ENCODE results near the gene MVB12B.
"Not testable (repeated sequence)": the region's sequence is repeated elsewhere in the genome, so short reads cannot be mapped to it uniquely, and the experiment has no call there.

The MVB12B gene, protein sequence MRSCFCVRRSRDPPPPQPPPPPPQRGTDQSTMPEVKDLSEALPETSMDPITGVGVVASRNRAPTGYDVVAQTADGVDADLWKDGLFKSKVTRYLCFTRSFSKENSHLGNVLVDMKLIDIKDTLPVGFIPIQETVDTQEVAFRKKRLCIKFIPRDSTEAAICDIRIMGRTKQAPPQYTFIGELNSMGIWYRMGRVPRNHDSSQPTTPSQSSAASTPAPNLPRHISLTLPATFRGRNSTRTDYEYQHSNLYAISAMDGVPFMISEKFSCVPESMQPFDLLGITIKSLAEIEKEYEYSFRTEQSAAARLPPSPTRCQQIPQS

DNA sequence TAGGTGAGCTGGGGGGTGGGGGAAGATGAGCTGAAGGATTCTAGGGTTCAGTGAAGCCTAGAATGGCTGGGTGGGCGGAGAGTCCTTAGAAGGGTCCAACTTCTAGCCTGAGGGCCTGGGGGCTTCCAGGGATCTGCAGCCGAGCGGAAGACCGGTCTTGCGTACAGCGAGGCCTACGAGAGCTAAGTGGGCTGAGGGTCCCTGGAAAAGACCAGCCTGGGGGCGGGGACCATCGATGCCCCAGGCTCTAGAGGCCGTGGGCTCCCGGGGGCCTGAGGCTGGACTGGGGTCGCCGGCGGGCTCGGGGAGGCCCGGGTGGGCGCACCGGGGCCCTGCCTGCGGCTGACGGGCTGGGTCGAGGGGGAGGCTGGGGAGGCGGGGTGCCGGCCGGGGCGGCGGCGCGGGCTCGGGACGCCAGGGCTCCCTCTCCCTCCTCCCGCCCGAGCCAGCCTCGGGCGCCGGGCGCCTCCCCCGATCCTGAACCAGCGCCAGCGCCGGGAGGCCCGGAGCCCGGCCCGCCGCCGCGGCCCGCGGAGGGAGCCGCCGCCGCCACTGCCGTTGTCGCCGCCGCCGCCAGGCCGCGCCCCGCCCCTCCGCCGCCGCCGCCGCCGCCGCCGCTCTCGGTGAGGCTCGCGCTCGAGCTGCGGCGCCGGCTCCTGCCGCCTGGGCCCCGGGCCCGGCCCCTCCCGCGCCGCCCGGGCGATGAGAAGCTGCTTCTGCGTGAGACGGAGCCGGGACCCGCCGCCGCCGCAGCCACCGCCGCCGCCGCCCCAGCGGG, at the start of gene MVB12B:
TSS of gene MVB12B (plus strand) at position 602 of the 778 bp plus-strand sequence. CDS start at position 703, 101 bp downstream.
- H3K4me3 ChIP-seq (ENCODE audit: low read length), result peak within 1 kb of the TSS; percentile 86
- peaks cover 9% of the 10 kb centered on the region for H3K9me3 ChIP-seq (ENCODE audit: control insufficient read depth, low read length)
- no peaks in the 10 kb centered on the region for H3K36me3 ChIP-seq (ENCODE audit: control insufficient read depth, insufficient read depth, low read length, severe bottlenecking)
- H3K4me1 ChIP-seq (ENCODE audit: control insufficient read depth, insufficient read depth, low read length), result peaks cover 12% of the 10 kb centered on the region
- peak within 1 kb of the TSS; percentile 90 for H3K9ac ChIP-seq (ENCODE audit: low read length)
- no peaks in the 10 kb centered on the region for H3K27me3 ChIP-seq (replicated peaks; ENCODE audit: control insufficient read depth, insufficient read depth, low read length)
- DNase-seq (ENCODE audit: low read depth), result peak; percentile 77

DNA sequence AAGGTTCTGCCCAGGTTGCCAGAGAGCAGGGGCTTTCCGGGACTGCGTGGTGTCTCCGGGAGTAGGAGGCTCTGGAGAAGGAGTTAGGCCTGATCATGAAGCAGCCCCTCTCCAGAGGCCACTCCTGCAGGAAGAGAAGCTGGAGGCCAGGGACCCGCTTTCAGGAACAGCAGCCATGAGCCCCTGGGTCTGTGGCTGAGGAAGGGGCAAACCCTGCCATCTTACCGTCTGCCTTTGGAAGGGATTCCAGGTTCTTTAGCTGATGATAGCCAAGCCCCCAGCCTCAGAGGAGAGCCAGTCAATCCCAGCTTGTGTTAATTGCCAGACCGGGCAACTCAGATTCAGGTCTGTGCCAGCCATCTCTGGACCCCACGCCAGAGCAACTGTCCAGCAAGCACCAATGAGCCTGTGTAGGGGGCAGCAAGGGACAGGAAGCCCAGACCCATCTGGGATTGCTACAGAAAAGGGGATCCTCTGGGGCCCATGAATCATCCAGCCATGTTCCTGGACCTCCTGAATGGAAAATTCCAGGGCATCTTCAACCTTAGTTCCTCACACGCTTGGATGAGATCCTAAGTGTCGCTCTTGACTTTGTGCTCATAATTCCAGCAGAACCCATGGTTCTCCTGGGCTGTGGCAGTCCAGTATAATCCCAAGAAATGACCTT, 42.7 kb upstream of the MVB12B start:
- Histone ChIP-seq H3K4me1 (ENCODE audit: control insufficient read depth, insufficient read depth, low read length) (no peaks in the 10 kb centered on the region), H3K9ac (ENCODE audit: low read length) (no peak overlapping the region), H3K36me3 (ENCODE audit: control insufficient read depth, insufficient read depth, low read length, severe bottlenecking) (no peaks in the 10 kb centered on the region), H3K4me3 (ENCODE audit: low read length) (no peak overlapping the region), H3K9me3 (ENCODE audit: control insufficient read depth, low read length) (peaks cover 19% of the 10 kb centered on the region), H3K27me3 (replicated peaks; ENCODE audit: control insufficient read depth, insufficient read depth, low read length) (peaks cover 8% of the 10 kb centered on the region)
- DNase-seq (ENCODE audit: low read depth), result no peak

DNA sequence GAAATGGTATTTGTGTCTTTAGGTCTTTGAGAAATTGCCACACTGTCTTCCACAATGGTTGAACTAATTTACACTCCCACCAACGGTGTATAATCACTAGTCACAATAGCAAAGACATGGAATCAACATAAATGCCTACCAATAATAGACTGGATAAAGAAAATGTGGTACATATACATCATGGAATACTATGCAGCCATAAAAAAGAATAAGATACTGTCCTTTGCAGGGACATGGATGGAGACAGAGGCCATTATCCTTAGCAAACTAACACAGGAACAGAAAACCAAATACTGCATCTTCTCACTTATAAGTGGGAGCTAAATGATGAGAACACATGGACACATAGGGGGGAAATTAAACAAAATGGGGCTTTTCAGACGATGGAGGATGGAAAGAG, 41.0 kb upstream of the MVB12B start:
- not testable (repeated sequence) for H3K9ac ChIP-seq (ENCODE audit: low read length); H3K27me3 ChIP-seq (replicated peaks; ENCODE audit: control insufficient read depth, insufficient read depth, low read length); DNase-seq (ENCODE audit: low read depth)

DNA sequence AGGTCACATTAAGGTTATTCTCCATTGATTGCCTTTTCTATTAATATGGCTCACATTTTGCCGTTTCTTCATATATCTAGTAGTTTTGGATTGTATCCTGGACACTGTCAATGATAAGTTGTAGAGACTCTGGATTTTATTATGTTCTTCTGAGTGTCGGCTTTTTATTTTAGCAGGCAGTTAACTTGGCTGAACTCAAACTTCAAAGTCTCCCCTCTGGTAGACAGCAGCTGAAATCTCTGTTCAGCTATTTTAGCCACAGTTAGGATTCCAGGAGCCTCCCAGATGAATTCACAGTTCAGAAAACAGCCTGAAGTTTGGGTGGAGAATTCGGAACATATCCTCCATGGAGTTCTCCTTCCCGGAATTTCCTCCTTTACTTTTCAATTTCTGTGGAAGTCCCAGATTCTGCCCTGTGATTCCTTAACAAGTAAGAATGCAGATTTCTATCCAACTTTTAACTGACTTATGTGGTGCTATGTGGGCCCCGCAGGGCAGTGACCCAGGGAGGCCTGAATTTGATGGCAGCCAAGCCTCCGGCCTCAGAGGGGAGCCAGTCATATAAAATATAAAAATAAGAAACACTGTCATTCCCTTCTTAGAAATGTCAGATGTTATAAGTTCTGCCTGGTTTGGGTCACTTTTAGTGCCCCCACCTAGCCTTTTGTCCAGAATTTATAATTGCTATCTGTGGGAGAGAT, 39.3 kb upstream of the MVB12B start:
- H3K4me1 ChIP-seq (ENCODE audit: control insufficient read depth, insufficient read depth, low read length), result no peaks in the 10 kb centered on the region
- H3K36me3 ChIP-seq (ENCODE audit: control insufficient read depth, insufficient read depth, low read length, severe bottlenecking), result no peaks in the 10 kb centered on the region
- peaks cover 11% of the 10 kb centered on the region for H3K27me3 ChIP-seq (replicated peaks; ENCODE audit: control insufficient read depth, insufficient read depth, low read length)
- H3K4me3 ChIP-seq (ENCODE audit: low read length), result no peak overlapping the region
- H3K9ac ChIP-seq (ENCODE audit: low read length), result no peak overlapping the region
- no peak for DNase-seq (ENCODE audit: low read depth)
- H3K9me3 ChIP-seq (ENCODE audit: control insufficient read depth, low read length), result no peaks in the 10 kb centered on the region

More for the DNA sequence above, 41.0 kb upstream of the MVB12B start:
- H3K4me3 ChIP-seq (ENCODE audit: low read length); H3K36me3 ChIP-seq (ENCODE audit: control insufficient read depth, insufficient read depth, low read length, severe bottlenecking); H3K9me3 ChIP-seq (ENCODE audit: control insufficient read depth, low read length); H3K4me1 ChIP-seq (ENCODE audit: control insufficient read depth, insufficient read depth, low read length): not testable (repeated sequence)

DNA sequence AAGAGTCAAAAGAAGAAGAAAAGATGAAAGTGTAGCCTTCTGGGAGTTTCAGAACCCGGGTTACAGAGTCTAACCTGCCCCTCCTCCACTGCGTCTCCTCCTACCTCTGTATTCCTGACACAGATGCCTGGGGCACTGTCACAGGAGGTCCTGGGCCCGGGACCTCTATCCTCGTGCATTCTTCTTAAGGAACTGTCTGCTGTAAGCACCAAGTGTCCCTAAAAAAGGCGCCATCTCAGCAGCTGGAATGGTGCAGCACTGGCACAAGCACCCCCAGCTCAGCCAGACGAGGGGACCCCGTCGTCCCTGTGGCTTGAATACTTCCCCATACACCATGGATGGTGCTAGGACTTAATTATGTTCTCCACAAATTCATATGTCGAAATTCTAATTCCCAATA, 35.8 kb upstream of the MVB12B start:
- Histone ChIP-seq H3K9me3 (ENCODE audit: control insufficient read depth, low read length) (no peaks in the 10 kb centered on the region), H3K4me3 (ENCODE audit: low read length) (no peak overlapping the region), H3K27me3 (replicated peaks; ENCODE audit: control insufficient read depth, insufficient read depth, low read length) (peaks cover 38% of the 10 kb centered on the region), H3K36me3 (ENCODE audit: control insufficient read depth, insufficient read depth, low read length, severe bottlenecking) (no peaks in the 10 kb centered on the region), H3K4me1 (ENCODE audit: control insufficient read depth, insufficient read depth, low read length) (no peaks in the 10 kb centered on the region), H3K9ac (ENCODE audit: low read length) (no peak overlapping the region)
- DNase-seq (ENCODE audit: low read depth), result no peak

DNA sequence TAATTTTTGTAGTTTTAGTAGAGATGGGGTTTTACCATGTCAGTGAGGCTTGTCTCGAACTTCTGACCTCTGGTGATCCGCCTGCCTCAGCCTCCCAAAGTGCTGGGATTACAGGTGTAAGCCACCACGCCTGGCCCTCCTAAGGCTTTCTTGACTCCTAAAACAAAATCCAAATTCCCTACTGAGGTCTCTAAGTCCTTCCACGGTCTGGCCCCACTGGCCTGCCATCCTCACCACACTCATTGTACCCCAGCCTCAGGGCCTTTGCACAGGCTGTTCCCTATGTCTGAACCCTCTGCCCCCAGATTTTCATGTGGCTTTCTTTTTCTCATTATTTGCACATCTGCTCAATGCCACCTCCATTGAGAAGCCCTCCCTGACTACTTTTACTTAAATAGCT, 34.7 kb upstream of the MVB12B start:
- DNase-seq (ENCODE audit: low read depth), result no peak
- no peak overlapping the region for H3K9ac ChIP-seq (ENCODE audit: low read length)
- H3K36me3 ChIP-seq (ENCODE audit: control insufficient read depth, insufficient read depth, low read length, severe bottlenecking), result no peaks in the 10 kb centered on the region
- no peaks in the 10 kb centered on the region for H3K4me1 ChIP-seq (ENCODE audit: control insufficient read depth, insufficient read depth, low read length)
- no peak overlapping the region for H3K4me3 ChIP-seq (ENCODE audit: low read length)
- H3K27me3 ChIP-seq (replicated peaks; ENCODE audit: control insufficient read depth, insufficient read depth, low read length), result peaks cover 45% of the 10 kb centered on the region
- H3K9me3 ChIP-seq (ENCODE audit: control insufficient read depth, low read length), result no peaks in the 10 kb centered on the region

DNA sequence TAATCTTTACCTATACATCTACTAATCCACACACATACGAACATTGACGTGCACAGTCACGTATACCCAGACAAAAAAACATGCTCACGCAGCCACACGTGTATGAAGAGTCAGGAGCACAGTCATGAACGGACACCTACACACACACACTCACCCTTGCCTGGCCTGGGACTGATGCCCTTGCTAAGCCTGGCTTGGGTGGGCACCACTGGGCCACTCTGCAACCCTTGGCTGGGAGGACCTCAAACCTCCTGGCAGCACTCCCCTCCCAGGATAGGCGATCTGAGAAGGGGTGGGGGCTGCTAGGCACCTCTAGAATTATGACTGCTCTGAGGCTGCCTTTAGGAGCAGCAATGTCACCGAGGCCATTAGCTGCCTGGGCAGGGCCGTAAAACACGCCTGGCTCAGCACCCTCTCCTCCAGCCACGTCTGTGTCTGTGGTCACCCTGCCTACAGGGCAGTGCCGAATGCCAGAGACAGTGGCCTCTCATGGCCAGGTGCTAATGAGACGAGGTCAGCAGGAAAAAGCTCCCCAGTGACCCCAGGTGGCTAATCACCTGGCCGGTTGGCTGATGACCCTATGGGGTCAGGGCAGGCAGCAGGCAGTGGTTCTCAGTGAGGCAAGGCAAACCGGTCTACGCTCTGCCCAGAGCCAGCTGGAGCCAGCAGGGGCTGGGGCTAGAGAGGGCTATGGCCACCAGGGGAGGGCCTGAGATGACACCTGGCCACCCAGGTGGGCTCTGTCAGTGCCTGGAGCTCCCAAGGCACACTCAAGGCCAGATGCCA, 33.7 kb upstream of the MVB12B start:
- DNase-seq (ENCODE audit: low read depth), result no peak
- Histone ChIP-seq H3K4me3 (ENCODE audit: low read length) (no peak overlapping the region), H3K27me3 (replicated peaks; ENCODE audit: control insufficient read depth, insufficient read depth, low read length) (peaks cover 41% of the 10 kb centered on the region), H3K9ac (ENCODE audit: low read length) (no peak overlapping the region), H3K4me1 (ENCODE audit: control insufficient read depth, insufficient read depth, low read length) (no peaks in the 10 kb centered on the region), H3K9me3 (ENCODE audit: control insufficient read depth, low read length) (no peaks in the 10 kb centered on the region), H3K36me3 (ENCODE audit: control insufficient read depth, insufficient read depth, low read length, severe bottlenecking) (no peaks in the 10 kb centered on the region)

DNA sequence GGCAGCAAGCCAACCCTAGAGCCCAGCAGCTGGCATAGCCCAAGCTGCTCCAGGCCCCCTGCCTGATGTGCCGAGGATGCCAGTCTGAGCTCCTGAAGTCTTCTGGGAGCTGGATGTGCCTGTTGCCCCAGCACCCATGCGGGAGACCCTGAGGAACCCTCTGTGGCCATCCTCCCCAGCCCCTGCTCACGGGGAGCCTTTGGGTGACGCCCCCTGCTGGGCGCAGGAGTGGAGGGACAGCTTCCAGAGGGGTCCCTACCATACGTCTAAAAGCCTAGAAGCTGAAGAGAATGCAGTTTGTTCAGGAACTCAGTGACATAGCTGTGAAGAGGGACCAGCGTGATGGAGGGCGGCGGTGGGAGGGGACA, 33.1 kb upstream of the MVB12B start:
- Histone ChIP-seq H3K36me3 (ENCODE audit: control insufficient read depth, insufficient read depth, low read length, severe bottlenecking) (no peaks in the 10 kb centered on the region), H3K27me3 (replicated peaks; ENCODE audit: control insufficient read depth, insufficient read depth, low read length) (peaks cover 47% of the 10 kb centered on the region), H3K9me3 (ENCODE audit: control insufficient read depth, low read length) (no peaks in the 10 kb centered on the region), H3K4me3 (ENCODE audit: low read length) (no peak overlapping the region), H3K9ac (ENCODE audit: low read length) (no peak overlapping the region), H3K4me1 (ENCODE audit: control insufficient read depth, insufficient read depth, low read length) (no peaks in the 10 kb centered on the region)
- DNase-seq (ENCODE audit: low read depth), result no peak

DNA sequence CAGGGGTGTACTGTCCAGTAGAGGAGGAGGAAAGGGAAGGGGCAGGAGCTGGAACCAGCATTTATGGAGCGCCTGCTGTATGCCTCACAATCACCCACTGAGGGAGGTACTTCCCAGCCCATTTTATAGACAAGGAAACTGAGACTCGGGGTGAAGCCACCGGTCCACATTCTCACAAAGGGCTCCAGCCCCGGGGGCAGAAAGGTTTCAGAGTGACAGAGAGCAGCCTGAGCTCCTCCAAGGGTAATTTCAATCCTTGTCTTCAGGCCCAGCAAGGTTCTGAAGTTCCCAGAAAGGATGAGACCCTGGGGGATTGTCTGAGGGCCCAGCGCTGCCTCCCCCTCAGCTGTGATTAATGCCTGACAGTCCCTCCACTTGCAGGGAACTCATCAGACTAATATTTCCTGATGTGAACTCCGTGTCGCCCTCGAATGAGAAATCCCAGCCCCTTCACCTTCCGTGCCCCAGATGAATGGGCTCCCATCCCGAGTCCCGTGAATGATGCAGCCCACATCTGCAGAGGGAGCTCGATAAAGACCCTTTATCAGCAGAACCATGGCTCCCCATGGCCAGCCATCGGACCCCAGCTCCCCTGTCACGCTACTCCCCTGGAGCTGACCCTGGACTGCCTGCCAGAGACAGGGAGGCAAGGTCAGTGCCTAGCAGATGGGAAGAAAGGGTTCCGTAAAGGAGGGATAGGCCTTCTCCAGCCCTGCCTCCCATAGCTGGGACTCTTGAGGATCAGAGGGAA, 32.1 kb upstream of the MVB12B start:
- Histone ChIP-seq H3K4me1 (ENCODE audit: control insufficient read depth, insufficient read depth, low read length) (no peaks in the 10 kb centered on the region), H3K27me3 (replicated peaks; ENCODE audit: control insufficient read depth, insufficient read depth, low read length) (peaks cover 55% of the 10 kb centered on the region), H3K9me3 (ENCODE audit: control insufficient read depth, low read length) (no peaks in the 10 kb centered on the region), H3K9ac (ENCODE audit: low read length) (no peak overlapping the region), H3K4me3 (ENCODE audit: low read length) (no peak overlapping the region), H3K36me3 (ENCODE audit: control insufficient read depth, insufficient read depth, low read length, severe bottlenecking) (no peaks in the 10 kb centered on the region)
- DNase-seq (ENCODE audit: low read depth), result no peak

DNA sequence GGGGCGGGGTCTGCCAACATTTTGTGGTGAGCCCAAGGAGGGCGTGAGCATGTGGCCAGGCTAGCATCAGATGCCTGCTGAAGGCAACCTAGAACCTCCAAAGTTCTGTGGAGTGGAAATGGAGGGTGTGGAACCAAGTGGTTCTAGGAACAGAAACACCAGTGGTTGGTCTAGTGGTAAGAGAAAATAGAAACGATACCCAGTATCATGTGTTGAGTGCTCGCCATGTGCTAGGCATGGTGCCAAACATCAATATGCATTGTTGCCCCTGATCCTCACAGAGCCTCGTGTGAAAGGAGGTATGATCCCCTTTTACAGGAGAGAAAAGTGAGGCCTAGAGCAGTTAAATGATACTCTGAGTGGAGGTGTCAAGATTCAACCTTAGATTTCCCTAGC, 31.5 kb upstream of the MVB12B start:
- Histone ChIP-seq H3K27me3 (replicated peaks; ENCODE audit: control insufficient read depth, insufficient read depth, low read length) (peaks cover 55% of the 10 kb centered on the region), H3K36me3 (ENCODE audit: control insufficient read depth, insufficient read depth, low read length, severe bottlenecking) (no peaks in the 10 kb centered on the region)

More for the DNA sequence above, 31.5 kb upstream of the MVB12B start:
- no peak for DNase-seq (ENCODE audit: low read depth)
- Histone ChIP-seq H3K4me3 (ENCODE audit: low read length) (no peak overlapping the region), H3K4me1 (ENCODE audit: control insufficient read depth, insufficient read depth, low read length) (no peaks in the 10 kb centered on the region), H3K9ac (ENCODE audit: low read length) (no peak overlapping the region), H3K9me3 (ENCODE audit: control insufficient read depth, low read length) (no peaks in the 10 kb centered on the region)
